WTC11 (cell line): ENCODE data around the gene RNF20.

Experiments used
- ATF2 ChIP-seq: sonication (generic); formaldehyde crosslinking; IDR thresholded peaks from 2 replicates; pipeline ENCODE4 v1.8.1; 2022; ENCODE audit warnings: low read depth, missing genetic modification reagents, borderline replicate concordance
- CREM ChIP-seq: sonication (generic); formaldehyde crosslinking; IDR thresholded peaks from 2 replicates; pipeline ENCODE4 v1.8.1; 2022; ENCODE audit warnings: mild to moderate bottlenecking, missing genetic modification reagents, moderate library complexity
- CTCF ChIP-seq: fragments of 200-600 bp; IDR thresholded peaks from 2 replicates; pipeline ENCODE4 v1.8.0; 2022; ENCODE audit warnings: antibody characterized with exemption
- JUN ChIP-seq: sonication (generic); formaldehyde crosslinking; IDR thresholded peaks from 2 replicates; pipeline ENCODE4 v1.8.0; 2023; ENCODE audit warnings: mild to moderate bottlenecking, missing genetic modification reagents
- NFYB ChIP-seq: sonication (generic); formaldehyde crosslinking; conservative IDR thresholded peaks from 2 replicates; pipeline ENCODE4 v1.8.0; 2022; ENCODE audit warnings: low read depth, missing genetic modification reagents
- TF ChIP-seq, protein P1 (sequence below): sonication (generic); formaldehyde crosslinking; IDR thresholded peaks from 2 replicates; pipeline ENCODE4 v1.8.0; 2023; ENCODE audit warnings: missing genetic modification reagents

GRCh38 chr9:101485924-101486692 lies 47.5 kb upstream of the RNF20 start:
- no peak for TF ChIP-seq CREM
- TF ChIP-seq, protein P1, sequence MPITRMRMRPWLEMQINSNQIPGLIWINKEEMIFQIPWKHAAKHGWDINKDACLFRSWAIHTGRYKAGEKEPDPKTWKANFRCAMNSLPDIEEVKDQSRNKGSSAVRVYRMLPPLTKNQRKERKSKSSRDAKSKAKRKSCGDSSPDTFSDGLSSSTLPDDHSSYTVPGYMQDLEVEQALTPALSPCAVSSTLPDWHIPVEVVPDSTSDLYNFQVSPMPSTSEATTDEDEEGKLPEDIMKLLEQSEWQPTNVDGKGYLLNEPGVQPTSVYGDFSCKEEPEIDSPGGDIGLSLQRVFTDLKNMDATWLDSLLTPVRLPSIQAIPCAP: no peak
- TF ChIP-seq CTCF: no peak
- 0 out of 2 replicates have a peak, but pooled peaks have one; percentile 62 for TF ChIP-seq ATF2 (CRISPR knock-in tag)
- TF ChIP-seq NFYB (CRISPR knock-in tag): 0 out of 2 replicates have a peak, but pooled peaks have one; percentile 24
- no peak for TF ChIP-seq JUN (CRISPR knock-in tag)
